CD4-positive, alpha-beta T cell treated with Interleukin-4 for 4 hours (primary cell): ENCODE results near the gene GCHFR.

Source experiments
- DNase-seq: peaks from one replicate; pipeline ENCODE4 v3.0.0-alpha.2; 2020

The GCHFR gene

GRCh38 chr15:40763801-40764628, at the start of gene GCHFR:
TSS of gene GCHFR (plus strand) at chr15:40764068. CDS start at chr15:40764181, 113 bp downstream.
- peak; percentile 55 for DNase-seq

GRCh38 chr15:40714144-40714543, 49.7 kb upstream of the GCHFR start:
- no peak for DNase-seq

- no peak for DNase-seq
Observed at GRCh38 chr15:40716165-40716564, 47.7 kb upstream of the GCHFR start.

GRCh38 chr15:40721701-40722100, 42.2 kb upstream of the GCHFR start:
- DNase-seq: no peak

- DNase-seq: no peak
Observed at GRCh38 chr15:40722354-40722753, 41.5 kb upstream of the GCHFR start.

- no peak for DNase-seq
Observed at GRCh38 chr15:40722934-40723333, 40.9 kb upstream of the GCHFR start.

GRCh38 chr15:40723919-40724318, 39.9 kb upstream of the GCHFR start:
- DNase-seq: no peak

- no peak for DNase-seq
Observed at GRCh38 chr15:40731034-40731433, 32.8 kb upstream of the GCHFR start.

- DNase-seq: no peak
Observed at GRCh38 chr15:40736575-40736974, 27.3 kb upstream of the GCHFR start.

GRCh38 chr15:40737048-40737447, 26.8 kb upstream of the GCHFR start:
- no peak for DNase-seq

GRCh38 chr15:40739047-40739446, 24.8 kb upstream of the GCHFR start:
- DNase-seq: no peak

- DNase-seq: no peak
Observed at GRCh38 chr15:40739854-40740253, 24.0 kb upstream of the GCHFR start.

GRCh38 chr15:40743485-40743901, 20.4 kb upstream of the GCHFR start:
- no peak for DNase-seq

GRCh38 chr15:40743921-40744814, 19.7 kb upstream of the GCHFR start:
- peak; percentile 79 for DNase-seq

GRCh38 chr15:40744815-40745152, 19.1 kb upstream of the GCHFR start:
- DNase-seq: no peak

- DNase-seq: no peak
Observed at GRCh38 chr15:40746916-40747418, 16.9 kb upstream of the GCHFR start.

GRCh38 chr15:40747685-40748631, 15.9 kb upstream of the GCHFR start:
- no peak for DNase-seq

GRCh38 chr15:40749151-40749630, 14.7 kb upstream of the GCHFR start:
- no peak for DNase-seq

- no peak for DNase-seq
Observed at GRCh38 chr15:40750885-40751284, 13.0 kb upstream of the GCHFR start.

- DNase-seq: no peak
Observed at GRCh38 chr15:40751745-40752144, 12.1 kb upstream of the GCHFR start.

- no peak for DNase-seq
Observed at GRCh38 chr15:40754574-40754882, 9.3 kb upstream of the GCHFR start.
